Activated T-helper 9 cell treated with anti-CD3 and anti-CD28 coated beads, Interleukin-2, amount 50 U/mL, for 16 hours (primary cell): ENCODE measurements around the gene TCERG1L.

Experiments
- DNase-seq: peaks from one replicate; pipeline ENCODE4 v3.0.0-alpha.2; 2020; ENCODE audit warnings: low read depth

Gene TCERG1L

GRCh38 chr10:131315344-131315743 lies 3.8 kb upstream of the TCERG1L start:
- DNase-seq, result no peak

GRCh38 chr10:131314799-131315198 lies 3.3 kb upstream of the TCERG1L start:
- no peak for DNase-seq

- no peak for DNase-seq
Measured at GRCh38 chr10:131314148-131314547, 2.6 kb upstream of the TCERG1L start.

- DNase-seq, result no peak
Measured at GRCh38 chr10:131313377-131313776, 1.9 kb upstream of the TCERG1L start.

GRCh38 chr10:131312478-131312836 lies 936 bp upstream of the TCERG1L start:
- no peak for DNase-seq

- no peak for DNase-seq
Measured at GRCh38 chr10:131311402-131311660, 190 bp downstream of the TCERG1L start.

- no peak for DNase-seq
Measured at GRCh38 chr10:131310551-131311401, 745 bp downstream of the TCERG1L start.

GRCh38 chr10:131310142-131310541 lies 1.4 kb downstream of the TCERG1L start:
- no peak for DNase-seq

GRCh38 chr10:131300508-131300907 lies 11.0 kb downstream of the TCERG1L start:
- no peak for DNase-seq

GRCh38 chr10:131290781-131291180 lies 20.7 kb downstream of the TCERG1L start:
- DNase-seq, result no peak

- DNase-seq, result no peak
Measured at GRCh38 chr10:131288648-131289047, 22.9 kb downstream of the TCERG1L start.

GRCh38 chr10:131282961-131283360 lies 28.6 kb downstream of the TCERG1L start:
- DNase-seq, result no peak

GRCh38 chr10:131280101-131280500 lies 31.4 kb downstream of the TCERG1L start:
- DNase-seq, result no peak

GRCh38 chr10:131279516-131279915 lies 32.0 kb downstream of the TCERG1L start:
- no peak for DNase-seq

GRCh38 chr10:131277969-131278368 lies 33.6 kb downstream of the TCERG1L start:
- no peak for DNase-seq

GRCh38 chr10:131277278-131277677 lies 34.2 kb downstream of the TCERG1L start:
- DNase-seq, result no peak

GRCh38 chr10:131275691-131276090 lies 35.8 kb downstream of the TCERG1L start:
- no peak for DNase-seq

- no peak for DNase-seq
Measured at GRCh38 chr10:131274883-131275282, 36.6 kb downstream of the TCERG1L start.

GRCh38 chr10:131274133-131274880 lies 37.2 kb downstream of the TCERG1L start:
- DNase-seq, result no peak

GRCh38 chr10:131273476-131273875 lies 38.0 kb downstream of the TCERG1L start:
- DNase-seq, result no peak

GRCh38 chr10:131272897-131273451 lies 38.5 kb downstream of the TCERG1L start:
- no peak for DNase-seq

- DNase-seq, result no peak
Measured at GRCh38 chr10:131271966-131272365, 39.6 kb downstream of the TCERG1L start.

GRCh38 chr10:131271195-131271880 lies 40.2 kb downstream of the TCERG1L start:
- DNase-seq, result no peak
